K562 (cell line): ENCODE measurements around the gene LRRC8A. TPM values are rescaled to one million over a fixed set of nuclear protein-coding genes. Genes with fewer than 3 reads are reported as not detected.

ENCODE experiments used
- C11orf30 ChIP-seq: fragments of 450-650 bp; IDR thresholded peaks from 2 replicates; pipeline ENCODE4 v1.6.1; 2016; ENCODE audit warnings: low read depth, mild to moderate bottlenecking
- CXXC5 ChIP-seq: fragments of 250-450 bp; sonication (Bioruptor Pico); IDR thresholded peaks from 2 replicates; pipeline ENCODE4 v1.8.0; 2022; ENCODE audit warnings: inconsistent platforms, mild to moderate bottlenecking, moderate library complexity
- JUN ChIP-seq, 2 experiments: sonication (generic) in 1 of 2; formaldehyde crosslinking in 1 of 2; IDR thresholded peaks; 2 replicates each; pipeline versions ENCODE4 v1.6.1 to v1.8.0; 2012 to 2022; ENCODE audit warnings: borderline replicate concordance in 2 of 2, mild to moderate bottlenecking in 2 of 2, improper control_type of control experiment in 1 of 2, low read depth in 1 of 2, low read length in 1 of 2, missing genetic modification reagents in 1 of 2
- JUND ChIP-seq, 2 experiments: IDR thresholded peaks; 2 replicates in 1 of 2; 3 replicates in 1 of 2; pipeline ENCODE4 v1.6.1; 2011; ENCODE audit warnings: borderline replicate concordance in 2 of 2, low read depth in 2 of 2, low read length in 2 of 2, improper control_type of control experiment in 1 of 2, missing biosample characterization in 1 of 2, missing genetic modification characterization in 1 of 2, missing genetic modification reagents in 1 of 2
- MTA1 ChIP-seq: fragments of 450-650 bp; IDR thresholded peaks from 2 replicates; pipeline ENCODE4 v1.6.1; 2017; ENCODE audit warnings: borderline replicate concordance
- MTA2 ChIP-seq: fragments of 450-650 bp; IDR thresholded peaks from 2 replicates; pipeline ENCODE4 v1.6.1; 2016; ENCODE audit warnings: low read depth
- OTX1 ChIP-seq: fragments of 450-650 bp; formaldehyde crosslinking; IDR thresholded peaks from 2 replicates; pipeline ENCODE4 v1.4.0; 2022; ENCODE audit warnings: mild to moderate bottlenecking
- SRSF3 ChIP-seq: fragments of 200-400 bp; formaldehyde crosslinking; IDR thresholded peaks from 2 replicates; pipeline ENCODE4 v1.6.1; 2016; ENCODE audit warnings: mild to moderate bottlenecking, low read length, moderate library complexity; ENCODE audit not compliant: insufficient read depth
- TAL1 ChIP-seq: fragments of 450-650 bp; IDR thresholded peaks from 2 replicates; pipeline ENCODE4 v1.6.1; 2016; ENCODE audit warnings: mild to moderate bottlenecking
- TCFL5 ChIP-seq: fragments of 250-450 bp; sonication (Bioruptor Pico); conservative IDR thresholded peaks from 2 replicates; pipeline ENCODE4 v1.6.1; 2021; ENCODE audit warnings: mild to moderate bottlenecking, moderate library complexity, matching md5 sums
- WHSC1 ChIP-seq: IDR thresholded peaks from one replicate; pipeline ENCODE4 v1.6.1; 2012; ENCODE audit warnings: low read length, control low read depth, inconsistent platforms
- ZNF232 ChIP-seq: sonication (generic); formaldehyde crosslinking; IDR thresholded peaks from 2 replicates; pipeline ENCODE4 v1.8.0; 2022; ENCODE audit warnings: mild to moderate bottlenecking, missing genetic modification reagents
- ZNF282 ChIP-seq: sonication (generic); formaldehyde crosslinking; IDR thresholded peaks from 2 replicates; pipeline ENCODE4 v1.8.1; 2023; ENCODE audit warnings: missing genetic modification reagents
- ZNF3 ChIP-seq: fragments of 250-450 bp; sonication (Bioruptor Pico); IDR thresholded peaks from 2 replicates; pipeline ENCODE4 v1.5.0; 2021; ENCODE audit warnings: mild to moderate bottlenecking, moderate library complexity
- ZNF436 ChIP-seq: fragments of 250-450, 450-650 bp; sonication (Bioruptor Pico); formaldehyde crosslinking; IDR thresholded peaks from 2 replicates; pipeline ENCODE4 v1.7.0; 2020; ENCODE audit warnings: mild to moderate bottlenecking
- ZNF75A ChIP-seq: fragments of 450-650 bp; formaldehyde crosslinking; IDR thresholded peaks from 2 replicates; pipeline ENCODE4 v1.4.0; 2020; ENCODE audit warnings: mild to moderate bottlenecking
- polyA plus RNA-seq, 8 experiments: library from polyadenylated mRNA; depleted of rRNA in 4 of 8; stranded (reverse) in 5 of 8; unstranded in 3 of 8; fragments of >200 nt; fragmentation: Nextera tagmentation in 2 of 8; fragmentation: Illumina TruSeq in 1 of 8; extraction: Ambion mirVana in 2 of 8; extraction: Trizol in 1 of 8; gene quantifications; 2 replicates each; pipeline versions ENCODE4 v1.2.1 to v1.2.3, GENCODE V29; 2011 to 2014; ENCODE audit warnings: inconsistent platforms in 1 of 8, missing spikeins in 1 of 8
- total RNA-seq, 7 experiments: library from RNA; depleted of rRNA in 6 of 7; stranded (reverse); fragments of >200 nt in 6 of 7; fragmentation: Illumina TruSeq in 2 of 7; extraction: Trizol in 2 of 7; gene quantifications; 2 replicates each; pipeline versions ENCODE4 v1.2.1 to v1.2.3, GENCODE V29; 2011 to 2021; ENCODE audit warnings: low replicate concordance in 1 of 7
- TF ChIP-seq, protein P1 (sequence below): fragments of 250-450 bp; sonication (Bioruptor Pico); IDR thresholded peaks from 2 replicates; pipeline ENCODE4 v1.4.0; 2020; ENCODE audit warnings: mild to moderate bottlenecking, moderate library complexity
- TF ChIP-seq, protein P2 (sequence below): fragments of 450-650 bp; formaldehyde crosslinking; IDR thresholded peaks from 2 replicates; pipeline ENCODE4 v1.4.0; 2020; ENCODE audit warnings: mild to moderate bottlenecking
- TF ChIP-seq, protein P3 (sequence below): fragments of 450-650 bp; formaldehyde crosslinking; IDR thresholded peaks from 2 replicates; pipeline ENCODE4 v1.4.0; 2022; ENCODE audit warnings: missing genetic modification characterization
- TF ChIP-seq, protein P4 (sequence below): sonication (generic); formaldehyde crosslinking; IDR thresholded peaks from 2 replicates; pipeline ENCODE4 v1.8.0; 2022; ENCODE audit warnings: missing genetic modification reagents, mild to moderate bottlenecking, moderate library complexity, borderline replicate concordance

LRRC8A gene
- total and polyA plus RNA-seq, 9 of the 15 experiments (the other 6 are each of a cell fraction or from before 2014, with no cell fraction given) = 2.9 to 24.7 (median 8.9) TPM

DNA sequence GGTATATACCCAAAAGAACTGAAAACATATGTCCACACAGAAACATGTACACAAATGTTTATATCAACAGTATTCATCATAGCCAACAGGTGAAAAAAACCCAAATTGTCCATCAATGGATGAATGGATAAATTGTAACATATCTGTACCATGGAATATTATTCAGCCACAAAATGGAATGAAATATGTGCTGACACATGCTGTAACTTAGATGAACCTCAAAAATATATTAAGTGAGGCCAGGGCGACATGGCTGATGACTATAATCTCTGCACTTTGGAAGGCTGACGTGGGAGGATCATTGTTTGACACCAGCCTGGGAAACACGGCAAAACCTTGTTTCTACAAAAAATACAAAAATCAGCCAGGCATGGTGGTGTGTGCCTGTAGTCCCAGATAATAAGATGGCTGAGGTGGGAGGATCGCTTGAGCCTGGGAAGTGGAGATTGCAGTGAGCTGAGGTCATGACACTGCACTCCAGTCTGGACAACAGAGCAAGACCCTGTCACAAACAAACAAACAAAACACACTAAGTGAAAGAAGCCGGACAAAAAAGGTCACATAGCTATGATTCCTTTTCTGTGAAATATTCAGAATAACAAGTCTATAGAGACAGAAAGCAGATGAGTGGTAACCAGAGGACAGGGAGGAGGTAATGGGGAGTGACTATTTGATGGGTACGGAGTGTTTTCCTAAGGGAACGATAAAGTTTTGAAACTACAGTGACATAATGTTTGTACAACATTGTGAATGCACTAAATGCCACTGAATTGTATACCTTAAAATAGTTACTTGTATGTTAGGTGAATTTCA, 11.6 kb upstream of the LRRC8A start (continued):
- TF ChIP-seq, protein P1, sequence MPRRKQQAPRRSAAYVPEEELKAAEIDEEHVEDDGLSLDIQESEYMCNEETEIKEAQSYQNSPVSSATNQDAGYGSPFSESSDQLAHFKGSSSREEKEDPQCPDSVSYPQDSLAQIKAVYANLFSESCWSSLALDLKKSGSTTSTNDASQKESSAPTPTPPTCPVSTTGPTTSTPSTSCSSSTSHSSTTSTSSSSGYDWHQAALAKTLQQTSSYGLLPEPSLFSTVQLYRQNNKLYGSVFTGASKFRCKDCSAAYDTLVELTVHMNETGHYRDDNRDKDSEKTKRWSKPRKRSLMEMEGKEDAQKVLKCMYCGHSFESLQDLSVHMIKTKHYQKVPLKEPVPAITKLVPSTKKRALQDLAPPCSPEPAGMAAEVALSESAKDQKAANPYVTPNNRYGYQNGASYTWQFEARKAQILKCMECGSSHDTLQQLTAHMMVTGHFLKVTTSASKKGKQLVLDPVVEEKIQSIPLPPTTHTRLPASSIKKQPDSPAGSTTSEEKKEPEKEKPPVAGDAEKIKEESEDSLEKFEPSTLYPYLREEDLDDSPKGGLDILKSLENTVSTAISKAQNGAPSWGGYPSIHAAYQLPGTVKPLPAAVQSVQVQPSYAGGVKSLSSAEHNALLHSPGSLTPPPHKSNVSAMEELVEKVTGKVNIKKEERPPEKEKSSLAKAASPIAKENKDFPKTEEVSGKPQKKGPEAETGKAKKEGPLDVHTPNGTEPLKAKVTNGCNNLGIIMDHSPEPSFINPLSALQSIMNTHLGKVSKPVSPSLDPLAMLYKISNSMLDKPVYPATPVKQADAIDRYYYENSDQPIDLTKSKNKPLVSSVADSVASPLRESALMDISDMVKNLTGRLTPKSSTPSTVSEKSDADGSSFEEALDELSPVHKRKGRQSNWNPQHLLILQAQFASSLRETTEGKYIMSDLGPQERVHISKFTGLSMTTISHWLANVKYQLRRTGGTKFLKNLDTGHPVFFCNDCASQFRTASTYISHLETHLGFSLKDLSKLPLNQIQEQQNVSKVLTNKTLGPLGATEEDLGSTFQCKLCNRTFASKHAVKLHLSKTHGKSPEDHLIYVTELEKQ (CRISPR knock-in tag) = no peak
- TF ChIP-seq ZNF3 (CRISPR knock-in tag) (no peak), JUN (IDR thresholded peaks at IDR 0.05; ENCODE audit: borderline replicate concordance, low read depth, low read length) (no peak), JUN (CRISPR knock-in tag; IDR thresholded peaks at IDR 0.05; ENCODE audit: borderline replicate concordance) (no peak), ZNF436 (no peak), CXXC5 (CRISPR knock-in tag) (0 out of 2 replicates have a peak, but pooled peaks have one; percentile 9), JUND (IDR thresholded peaks at IDR 0.05; ENCODE audit: borderline replicate concordance, low read depth, low read length) (peak; percentile 68), JUND (tag; IDR thresholded peaks at IDR 0.05; ENCODE audit: borderline replicate concordance, low read depth, low read length) (peak; percentile 59; the same call in 2 of the 3 replicates), ZNF232 (CRISPR knock-in tag) (no peak), WHSC1 (no peak), TCFL5 (CRISPR knock-in tag) (no peak), TAL1 (peak; percentile 82), MTA2 (peak; percentile 75), ZNF75A (no peak), ZNF282 (CRISPR knock-in tag) (no peak), C11orf30 (peak; percentile 69), OTX1 (CRISPR knock-in tag) (no peak), MTA1 (no peak), SRSF3 (no peak)
- TF ChIP-seq, protein P2, sequence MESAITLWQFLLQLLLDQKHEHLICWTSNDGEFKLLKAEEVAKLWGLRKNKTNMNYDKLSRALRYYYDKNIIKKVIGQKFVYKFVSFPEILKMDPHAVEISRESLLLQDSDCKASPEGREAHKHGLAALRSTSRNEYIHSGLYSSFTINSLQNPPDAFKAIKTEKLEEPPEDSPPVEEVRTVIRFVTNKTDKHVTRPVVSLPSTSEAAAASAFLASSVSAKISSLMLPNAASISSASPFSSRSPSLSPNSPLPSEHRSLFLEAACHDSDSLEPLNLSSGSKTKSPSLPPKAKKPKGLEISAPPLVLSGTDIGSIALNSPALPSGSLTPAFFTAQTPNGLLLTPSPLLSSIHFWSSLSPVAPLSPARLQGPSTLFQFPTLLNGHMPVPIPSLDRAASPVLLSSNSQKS (CRISPR knock-in tag) = no peak
- TF ChIP-seq, protein P3, sequence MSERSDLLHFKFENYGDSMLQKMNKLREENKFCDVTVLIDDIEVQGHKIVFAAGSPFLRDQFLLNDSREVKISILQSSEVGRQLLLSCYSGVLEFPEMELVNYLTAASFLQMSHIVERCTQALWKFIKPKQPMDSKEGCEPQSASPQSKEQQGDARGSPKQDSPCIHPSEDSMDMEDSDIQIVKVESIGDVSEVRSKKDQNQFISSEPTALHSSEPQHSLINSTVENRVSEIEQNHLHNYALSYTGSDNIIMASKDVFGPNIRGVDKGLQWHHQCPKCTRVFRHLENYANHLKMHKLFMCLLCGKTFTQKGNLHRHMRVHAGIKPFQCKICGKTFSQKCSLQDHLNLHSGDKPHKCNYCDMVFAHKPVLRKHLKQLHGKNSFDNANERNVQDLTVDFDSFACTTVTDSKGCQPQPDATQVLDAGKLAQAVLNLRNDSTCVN (CRISPR knock-in tag) = no peak
- TF ChIP-seq, protein P4, sequence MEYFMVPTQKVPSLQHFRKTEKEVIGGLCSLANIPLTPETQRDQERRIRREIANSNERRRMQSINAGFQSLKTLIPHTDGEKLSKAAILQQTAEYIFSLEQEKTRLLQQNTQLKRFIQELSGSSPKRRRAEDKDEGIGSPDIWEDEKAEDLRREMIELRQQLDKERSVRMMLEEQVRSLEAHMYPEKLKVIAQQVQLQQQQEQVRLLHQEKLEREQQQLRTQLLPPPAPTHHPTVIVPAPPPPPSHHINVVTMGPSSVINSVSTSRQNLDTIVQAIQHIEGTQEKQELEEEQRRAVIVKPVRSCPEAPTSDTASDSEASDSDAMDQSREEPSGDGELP (CRISPR knock-in tag) = no peak
